Karpas-422 (cell line): ENCODE data around the gene SLC13A5. TPM values are rescaled to one million over a fixed set of nuclear protein-coding genes. Genes with fewer than 3 reads are reported as not detected.
A peak's percentile ranks its signal among the peaks of the same experiment; 100 is the strongest.

Experiments
- DNase-seq: peaks from one replicate; pipeline ENCODE4 v3.0.0-alpha.2; 2015
- H2AFZ ChIP-seq: fragments of 200-600 bp; sonication (generic); 2 replicates; pipeline ENCODE4 v1.6.1; 2014; ENCODE audit warnings: antibody characterized with exemption, low read length, mixed read lengths
- H3K27ac ChIP-seq: fragments of 200-600 bp; sonication (generic); 2 replicates; pipeline ENCODE4 v1.5.1; 2014; ENCODE audit warnings: mild to moderate bottlenecking, low read length, moderate library complexity
- H3K27me3 ChIP-seq: fragments of 200-600 bp; sonication (generic); 2 replicates; pipeline ENCODE4 v1.6.1; 2014; ENCODE audit warnings: low read length, mixed read lengths
- H3K36me3 ChIP-seq: fragments of 200-600 bp; sonication (generic); 2 replicates; pipeline ENCODE4 v1.6.1; 2014; ENCODE audit warnings: low read length, mixed read lengths; ENCODE audit not compliant: insufficient read depth
- H3K4me1 ChIP-seq: fragments of 200-600 bp; sonication (generic); 2 replicates; pipeline ENCODE4 v1.6.1; 2014; ENCODE audit warnings: mild to moderate bottlenecking, low read length, mixed read lengths
- H3K4me2 ChIP-seq: fragments of 200-600 bp; sonication (generic); 2 replicates; pipeline ENCODE4 v1.6.1; 2014; ENCODE audit warnings: low read length, low read depth, mild to moderate bottlenecking; ENCODE audit not compliant: poor library complexity, severe bottlenecking
- H3K4me3 ChIP-seq: fragments of 200-600 bp; sonication (generic); 2 replicates; pipeline ENCODE4 v1.5.1; 2014; ENCODE audit warnings: mild to moderate bottlenecking, antibody characterized with exemption, low read length, mixed read lengths
- H3K79me2 ChIP-seq: fragments of 200-600 bp; sonication (generic); 2 replicates; pipeline ENCODE4 v1.6.1; 2014; ENCODE audit warnings: mild to moderate bottlenecking, low read length, mixed read lengths
- H3K9ac ChIP-seq: fragments of 200-600 bp; sonication (generic); 2 replicates; pipeline ENCODE4 v1.6.0; 2014; ENCODE audit warnings: low read length
- H3K9me2 ChIP-seq: fragments of 200-600 bp; sonication (generic), shearing (Covaris generic); replicated peaks from 2 replicates; pipeline ENCODE4 v1.6.0; 2014; ENCODE audit warnings: mild to moderate bottlenecking, low read length, moderate library complexity; ENCODE audit not compliant: insufficient read depth
- H3K9me3 ChIP-seq: fragments of 300-700, 200-600 bp; sonication (generic); 2 replicates; pipeline ENCODE4 v1.6.1; 2014; ENCODE audit warnings: low read length, mixed read lengths
- H4K20me1 ChIP-seq: fragments of 200-600 bp; sonication (generic); 2 replicates; pipeline ENCODE4 v1.6.1; 2014; ENCODE audit warnings: mild to moderate bottlenecking, antibody characterized with exemption, low read length, low read depth; ENCODE audit not compliant: insufficient read depth
- total RNA-seq: library from RNA; depleted of rRNA; stranded (reverse); fragments of >200 nt; shearing (Covaris generic); gene quantifications from 2 replicates; pipeline ENCODE4 v1.2.3, GENCODE V29; 2014; ENCODE audit warnings: low replicate concordance

The SLC13A5 gene
- total RNA-seq, 1 experiment from 2014 or later: not detected

GRCh38 chr17:6639586-6640535, 73.3 kb downstream of the SLC13A5 start:
- peaks cover 28% of the 10 kb centered on the region; the same call in 1 of the 2 replicates for H3K36me3 ChIP-seq
- H3K9ac ChIP-seq: peak overlapping the region; percentile 85
- H3K9me3 ChIP-seq: no peaks in the 10 kb centered on the region
- no peaks in the 10 kb centered on the region for H3K9me2 ChIP-seq
- DNase-seq: peak; percentile 77
- no peak overlapping the region; the same call in 1 of the 2 replicates for H2AFZ ChIP-seq
- peak overlapping the region; percentile 88 for H3K4me3 ChIP-seq
- H3K27me3 ChIP-seq: no peaks in the 10 kb centered on the region
- peak overlapping the region; percentile 86 for H3K27ac ChIP-seq
- peak overlapping the region; percentile 71 for H3K4me2 ChIP-seq
- peaks cover 70% of the 10 kb centered on the region for H3K79me2 ChIP-seq
- H3K4me1 ChIP-seq: peaks cover 36% of the 10 kb centered on the region
- no peaks in the 10 kb centered on the region for H4K20me1 ChIP-seq

- peak overlapping the region; percentile 88 for H3K4me3 ChIP-seq
- DNase-seq: peak; percentile 79
- H3K79me2 ChIP-seq: peaks cover 63% of the 10 kb centered on the region
- no peaks in the 10 kb centered on the region for H3K27me3 ChIP-seq
- no peaks in the 10 kb centered on the region for H3K9me3 ChIP-seq
- H3K4me2 ChIP-seq: peak overlapping the region; percentile 71
- peaks cover 36% of the 10 kb centered on the region for H3K4me1 ChIP-seq
- H4K20me1 ChIP-seq: no peaks in the 10 kb centered on the region
- H2AFZ ChIP-seq: no peak overlapping the region
- peaks cover 20% of the 10 kb centered on the region; the same call in 1 of the 2 replicates for H3K36me3 ChIP-seq
- no peaks in the 10 kb centered on the region for H3K9me2 ChIP-seq
- H3K27ac ChIP-seq: peak overlapping the region; percentile 86; the same call in 1 of the 2 replicates
- peak overlapping the region; percentile 85 for H3K9ac ChIP-seq
Measured at GRCh38 chr17:6639014-6639585, 74.1 kb downstream of the SLC13A5 start.

GRCh38 chr17:6638046-6638908, 74.9 kb downstream of the SLC13A5 start:
- Histone ChIP-seq H3K79me2 (peaks cover 55% of the 10 kb centered on the region), H3K36me3 (peaks cover 18% of the 10 kb centered on the region; the same call in 1 of the 2 replicates), H3K9ac (peak overlapping the region; percentile 85), H3K27ac (no peak overlapping the region; the same call in 1 of the 2 replicates), H3K4me3 (peak overlapping the region; percentile 88), H3K9me2 (no peaks in the 10 kb centered on the region), H3K4me1 (peaks cover 29% of the 10 kb centered on the region), H4K20me1 (no peaks in the 10 kb centered on the region), H3K4me2 (peak overlapping the region; percentile 71), H3K27me3 (no peaks in the 10 kb centered on the region), H3K9me3 (no peaks in the 10 kb centered on the region), H2AFZ (no peak overlapping the region)
- DNase-seq: no peak

GRCh38 chr17:6637458-6637840, 75.7 kb downstream of the SLC13A5 start:
- Histone ChIP-seq H2AFZ (no peak overlapping the region), H4K20me1 (no peaks in the 10 kb centered on the region), H3K9me3 (no peaks in the 10 kb centered on the region), H3K4me3 (no peak overlapping the region), H3K9me2 (no peaks in the 10 kb centered on the region), H3K27me3 (no peaks in the 10 kb centered on the region), H3K9ac (no peak overlapping the region), H3K4me1 (peaks cover 20% of the 10 kb centered on the region), H3K79me2 (peaks cover 48% of the 10 kb centered on the region), H3K27ac (no peak overlapping the region), H3K36me3 (peaks cover 17% of the 10 kb centered on the region; the same call in 1 of the 2 replicates), H3K4me2 (no peak overlapping the region)
- no peak for DNase-seq

GRCh38 chr17:6636616-6637457, 76.3 kb downstream of the SLC13A5 start:
- no peak for DNase-seq
- peaks cover 14% of the 10 kb centered on the region for H3K4me1 ChIP-seq
- no peaks in the 10 kb centered on the region for H3K27me3 ChIP-seq
- H3K4me2 ChIP-seq: no peak overlapping the region
- H4K20me1 ChIP-seq: no peaks in the 10 kb centered on the region
- peaks cover 13% of the 10 kb centered on the region; the same call in 1 of the 2 replicates for H3K36me3 ChIP-seq
- no peaks in the 10 kb centered on the region for H3K9me2 ChIP-seq
- no peak overlapping the region for H2AFZ ChIP-seq
- H3K9me3 ChIP-seq: no peaks in the 10 kb centered on the region
- H3K27ac ChIP-seq: no peak overlapping the region
- no peak overlapping the region for H3K4me3 ChIP-seq
- peaks cover 47% of the 10 kb centered on the region for H3K79me2 ChIP-seq
- H3K9ac ChIP-seq: no peak overlapping the region

GRCh38 chr17:6636105-6636504, 77.1 kb downstream of the SLC13A5 start:
- Histone ChIP-seq H3K4me3 (no peak overlapping the region), H3K9ac (no peak overlapping the region), H3K4me1 (peaks cover 13% of the 10 kb centered on the region)

More at GRCh38 chr17:6636105-6636504, 77.1 kb downstream of the SLC13A5 start:
- H4K20me1 ChIP-seq: no peaks in the 10 kb centered on the region
- H3K9me2 ChIP-seq: no peaks in the 10 kb centered on the region
- no peaks in the 10 kb centered on the region for H3K27me3 ChIP-seq
- no peak overlapping the region for H3K27ac ChIP-seq
- H2AFZ ChIP-seq: no peak overlapping the region
- H3K36me3 ChIP-seq: peaks cover 13% of the 10 kb centered on the region; the same call in 1 of the 2 replicates
- no peak for DNase-seq
- H3K79me2 ChIP-seq: peaks cover 43% of the 10 kb centered on the region
- H3K4me2 ChIP-seq: no peak overlapping the region
- H3K9me3 ChIP-seq: no peaks in the 10 kb centered on the region
